HepG2 (cell line): ENCODE measurements around the gene AGAP1. TPM values are rescaled to one million over a fixed set of nuclear protein-coding genes. Genes with fewer than 3 reads are reported as not detected.

Source experiments
- EEA1 ChIP-seq: sonication (generic); formaldehyde crosslinking; IDR thresholded peaks from 2 replicates; pipeline ENCODE4 v1.5.1; 2020; ENCODE audit warnings: mild to moderate bottlenecking, missing genetic modification reagents, borderline replicate concordance
- FOSL2 ChIP-seq: sonication (generic); formaldehyde crosslinking; IDR thresholded peaks from 2 replicates; pipeline ENCODE4 v1.4.0; 2020; ENCODE audit warnings: missing genetic modification reagents
- SNAI1 ChIP-seq: sonication (generic); formaldehyde crosslinking; IDR thresholded peaks from 2 replicates; pipeline ENCODE4 v1.5.0; 2020; ENCODE audit warnings: mild to moderate bottlenecking, missing genetic modification reagents, borderline replicate concordance
- ZFP37 ChIP-seq: sonication (generic); formaldehyde crosslinking; IDR thresholded peaks from 2 replicates; pipeline ENCODE4 v1.4.0; 2020; ENCODE audit warnings: missing genetic modification reagents, borderline replicate concordance
- ZNF17 ChIP-seq: sonication (generic); formaldehyde crosslinking; IDR thresholded peaks from 2 replicates; pipeline ENCODE4 v1.5.0; 2020; ENCODE audit warnings: mild to moderate bottlenecking, missing genetic modification reagents
- ZNF232 ChIP-seq: sonication (generic); formaldehyde crosslinking; IDR thresholded peaks from 2 replicates; pipeline ENCODE4 v1.4.0; 2020; ENCODE audit warnings: missing genetic modification reagents, borderline replicate concordance
- ZNF34 ChIP-seq: sonication (generic); formaldehyde crosslinking; IDR thresholded peaks from 2 replicates; pipeline ENCODE4 v1.4.0; 2020; ENCODE audit warnings: mild to moderate bottlenecking, missing genetic modification reagents, borderline replicate concordance
- ZNF761 ChIP-seq: sonication (generic); formaldehyde crosslinking; conservative IDR thresholded peaks from 2 replicates; pipeline ENCODE4 v1.4.0; 2020; ENCODE audit warnings: mild to moderate bottlenecking, missing genetic modification reagents
- ZNF878 ChIP-seq: sonication (generic); formaldehyde crosslinking; IDR thresholded peaks from 2 replicates; pipeline ENCODE4 v1.8.1; 2023; ENCODE audit warnings: mild to moderate bottlenecking, missing genetic modification reagents, moderate library complexity
- polyA plus RNA-seq, 8 experiments: library from polyadenylated mRNA; depleted of rRNA in 3 of 8; stranded (reverse) in 7 of 8; unstranded in 1 of 8; fragments of >200 nt; fragmentation: Illumina TruSeq in 4 of 8; extraction: Trizol in 4 of 8; gene quantifications; 2 replicates each; pipeline versions ENCODE4 v1.2.1 to v1.2.3, GENCODE V29; 2011 to 2016; ENCODE audit warnings: low read depth in 4 of 8, missing spikeins in 1 of 8, mixed read lengths in 1 of 8; ENCODE audit not compliant: insufficient read depth in 1 of 8
- total RNA-seq, 5 experiments: library from RNA; depleted of rRNA; stranded (reverse); fragments of >200 nt; fragmentation: Illumina TruSeq; extraction: Trizol; gene quantifications; 2 replicates each; pipeline ENCODE4 v1.2.3, GENCODE V29; 2016; ENCODE audit warnings: low read depth in 1 of 5
- TF ChIP-seq, protein P1 (sequence below): sonication (generic); formaldehyde crosslinking; IDR thresholded peaks from 2 replicates; pipeline ENCODE4 v1.4.0; 2020; ENCODE audit warnings: missing genetic modification reagents
- TF ChIP-seq, protein P2 (sequence below): sonication (generic); formaldehyde crosslinking; conservative IDR thresholded peaks from 2 replicates; pipeline ENCODE4 v1.8.0; 2022; ENCODE audit warnings: missing genetic modification reagents
- TF ChIP-seq, protein P3 (sequence below): sonication (generic); formaldehyde crosslinking; IDR thresholded peaks from 2 replicates; pipeline ENCODE4 v1.8.1; 2023; ENCODE audit warnings: mild to moderate bottlenecking, moderate library complexity, missing genetic modification reagents
- TF ChIP-seq, protein P4 (sequence below): sonication (generic); formaldehyde crosslinking; IDR thresholded peaks from 2 replicates; pipeline ENCODE4 v1.9.0; 2021; ENCODE audit warnings: missing genetic modification reagents, borderline replicate concordance
- TF ChIP-seq, protein P5 (sequence below): sonication (generic); formaldehyde crosslinking; IDR thresholded peaks from 2 replicates; pipeline ENCODE4 v1.5.1; 2020; ENCODE audit warnings: mild to moderate bottlenecking, missing genetic modification reagents, moderate library complexity

Gene AGAP1
- total and polyA plus RNA-seq, 2 of the 13 experiments (the other 11 are each of a cell fraction or from before 2014, with no cell fraction given): 21.2 to 32.7 TPM

DNA sequence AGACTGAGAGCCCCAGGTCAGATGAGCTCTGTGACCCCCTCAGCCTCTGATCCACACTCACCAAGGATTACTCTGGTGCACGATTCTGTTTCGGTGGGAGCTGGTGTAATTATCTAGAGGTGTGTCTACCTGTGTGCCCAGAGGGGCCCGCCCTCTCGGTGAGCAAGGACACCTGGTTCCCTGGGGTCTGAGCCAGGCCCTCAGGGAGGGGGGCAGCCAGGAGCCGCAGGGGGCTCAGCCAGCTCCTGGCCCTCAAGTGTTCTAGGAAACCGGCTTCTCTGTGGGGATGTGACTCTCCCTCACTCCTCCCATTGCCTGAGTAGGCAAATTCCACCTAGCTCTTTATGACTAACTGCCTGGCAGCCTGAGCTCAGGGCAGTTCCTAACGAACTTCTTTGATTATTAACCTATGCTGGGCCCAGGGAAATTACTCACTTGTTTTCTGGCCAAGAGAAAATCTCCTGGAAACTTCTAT, 17.4 kb downstream of the AGAP1 start (continued):
- TF ChIP-seq, protein P1, sequence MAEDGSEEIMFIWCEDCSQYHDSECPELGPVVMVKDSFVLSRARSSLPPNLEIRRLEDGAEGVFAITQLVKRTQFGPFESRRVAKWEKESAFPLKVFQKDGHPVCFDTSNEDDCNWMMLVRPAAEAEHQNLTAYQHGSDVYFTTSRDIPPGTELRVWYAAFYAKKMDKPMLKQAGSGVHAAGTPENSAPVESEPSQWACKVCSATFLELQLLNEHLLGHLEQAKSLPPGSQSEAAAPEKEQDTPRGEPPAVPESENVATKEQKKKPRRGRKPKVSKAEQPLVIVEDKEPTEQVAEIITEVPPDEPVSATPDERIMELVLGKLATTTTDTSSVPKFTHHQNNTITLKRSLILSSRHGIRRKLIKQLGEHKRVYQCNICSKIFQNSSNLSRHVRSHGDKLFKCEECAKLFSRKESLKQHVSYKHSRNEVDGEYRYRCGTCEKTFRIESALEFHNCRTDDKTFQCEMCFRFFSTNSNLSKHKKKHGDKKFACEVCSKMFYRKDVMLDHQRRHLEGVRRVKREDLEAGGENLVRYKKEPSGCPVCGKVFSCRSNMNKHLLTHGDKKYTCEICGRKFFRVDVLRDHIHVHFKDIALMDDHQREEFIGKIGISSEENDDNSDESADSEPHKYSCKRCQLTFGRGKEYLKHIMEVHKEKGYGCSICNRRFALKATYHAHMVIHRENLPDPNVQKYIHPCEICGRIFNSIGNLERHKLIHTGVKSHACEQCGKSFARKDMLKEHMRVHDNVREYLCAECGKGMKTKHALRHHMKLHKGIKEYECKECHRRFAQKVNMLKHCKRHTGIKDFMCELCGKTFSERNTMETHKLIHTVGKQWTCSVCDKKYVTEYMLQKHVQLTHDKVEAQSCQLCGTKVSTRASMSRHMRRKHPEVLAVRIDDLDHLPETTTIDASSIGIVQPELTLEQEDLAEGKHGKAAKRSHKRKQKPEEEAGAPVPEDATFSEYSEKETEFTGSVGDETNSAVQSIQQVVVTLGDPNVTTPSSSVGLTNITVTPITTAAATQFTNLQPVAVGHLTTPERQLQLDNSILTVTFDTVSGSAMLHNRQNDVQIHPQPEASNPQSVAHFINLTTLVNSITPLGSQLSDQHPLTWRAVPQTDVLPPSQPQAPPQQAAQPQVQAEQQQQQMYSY (CRISPR knock-in tag): no peak
- TF ChIP-seq, protein P2, sequence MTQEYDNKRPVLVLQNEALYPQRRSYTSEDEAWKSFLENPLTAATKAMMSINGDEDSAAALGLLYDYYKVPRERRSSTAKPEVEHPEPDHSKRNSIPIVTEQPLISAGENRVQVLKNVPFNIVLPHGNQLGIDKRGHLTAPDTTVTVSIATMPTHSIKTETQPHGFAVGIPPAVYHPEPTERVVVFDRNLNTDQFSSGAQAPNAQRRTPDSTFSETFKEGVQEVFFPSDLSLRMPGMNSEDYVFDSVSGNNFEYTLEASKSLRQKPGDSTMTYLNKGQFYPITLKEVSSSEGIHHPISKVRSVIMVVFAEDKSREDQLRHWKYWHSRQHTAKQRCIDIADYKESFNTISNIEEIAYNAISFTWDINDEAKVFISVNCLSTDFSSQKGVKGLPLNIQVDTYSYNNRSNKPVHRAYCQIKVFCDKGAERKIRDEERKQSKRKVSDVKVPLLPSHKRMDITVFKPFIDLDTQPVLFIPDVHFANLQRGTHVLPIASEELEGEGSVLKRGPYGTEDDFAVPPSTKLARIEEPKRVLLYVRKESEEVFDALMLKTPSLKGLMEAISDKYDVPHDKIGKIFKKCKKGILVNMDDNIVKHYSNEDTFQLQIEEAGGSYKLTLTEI (CRISPR knock-in tag): no peak
- no peak for TF ChIP-seq ZNF761 (CRISPR knock-in tag)
- TF ChIP-seq ZNF17: no peak
- TF ChIP-seq ZNF232 (CRISPR knock-in tag): no peak
- no peak for TF ChIP-seq EEA1 (CRISPR knock-in tag)
- TF ChIP-seq ZNF878 (CRISPR knock-in tag): no peak
- TF ChIP-seq, protein P3, sequence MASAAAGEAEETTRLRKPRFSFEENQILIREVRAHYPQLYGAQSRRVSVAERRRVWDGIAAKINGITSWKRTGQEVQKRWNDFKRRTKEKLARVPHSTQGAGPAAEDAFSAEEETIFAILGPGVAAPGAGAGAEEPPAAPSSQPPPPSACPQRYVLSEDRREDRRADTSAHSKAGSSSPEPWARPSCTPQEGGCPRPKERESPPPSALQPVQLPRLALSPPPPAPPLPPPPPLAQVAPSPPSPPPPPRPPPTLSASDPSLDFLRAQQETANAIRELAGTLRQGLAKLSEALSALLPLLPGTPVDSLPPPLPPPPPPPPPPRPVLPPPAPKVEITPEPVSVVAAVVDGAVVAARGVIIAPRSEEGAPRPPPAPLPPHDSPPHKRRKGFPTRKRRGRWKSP (CRISPR knock-in tag): no peak
- TF ChIP-seq, protein P4, sequence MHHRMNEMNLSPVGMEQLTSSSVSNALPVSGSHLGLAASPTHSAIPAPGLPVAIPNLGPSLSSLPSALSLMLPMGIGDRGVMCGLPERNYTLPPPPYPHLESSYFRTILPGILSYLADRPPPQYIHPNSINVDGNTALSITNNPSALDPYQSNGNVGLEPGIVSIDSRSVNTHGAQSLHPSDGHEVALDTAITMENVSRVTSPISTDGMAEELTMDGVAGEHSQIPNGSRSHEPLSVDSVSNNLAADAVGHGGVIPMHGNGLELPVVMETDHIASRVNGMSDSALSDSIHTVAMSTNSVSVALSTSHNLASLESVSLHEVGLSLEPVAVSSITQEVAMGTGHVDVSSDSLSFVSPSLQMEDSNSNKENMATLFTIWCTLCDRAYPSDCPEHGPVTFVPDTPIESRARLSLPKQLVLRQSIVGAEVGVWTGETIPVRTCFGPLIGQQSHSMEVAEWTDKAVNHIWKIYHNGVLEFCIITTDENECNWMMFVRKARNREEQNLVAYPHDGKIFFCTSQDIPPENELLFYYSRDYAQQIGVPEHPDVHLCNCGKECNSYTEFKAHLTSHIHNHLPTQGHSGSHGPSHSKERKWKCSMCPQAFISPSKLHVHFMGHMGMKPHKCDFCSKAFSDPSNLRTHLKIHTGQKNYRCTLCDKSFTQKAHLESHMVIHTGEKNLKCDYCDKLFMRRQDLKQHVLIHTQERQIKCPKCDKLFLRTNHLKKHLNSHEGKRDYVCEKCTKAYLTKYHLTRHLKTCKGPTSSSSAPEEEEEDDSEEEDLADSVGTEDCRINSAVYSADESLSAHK (CRISPR knock-in tag): no peak
- TF ChIP-seq ZFP37 (CRISPR knock-in tag): no peak
- no peak for TF ChIP-seq SNAI1
- TF ChIP-seq, protein P5, sequence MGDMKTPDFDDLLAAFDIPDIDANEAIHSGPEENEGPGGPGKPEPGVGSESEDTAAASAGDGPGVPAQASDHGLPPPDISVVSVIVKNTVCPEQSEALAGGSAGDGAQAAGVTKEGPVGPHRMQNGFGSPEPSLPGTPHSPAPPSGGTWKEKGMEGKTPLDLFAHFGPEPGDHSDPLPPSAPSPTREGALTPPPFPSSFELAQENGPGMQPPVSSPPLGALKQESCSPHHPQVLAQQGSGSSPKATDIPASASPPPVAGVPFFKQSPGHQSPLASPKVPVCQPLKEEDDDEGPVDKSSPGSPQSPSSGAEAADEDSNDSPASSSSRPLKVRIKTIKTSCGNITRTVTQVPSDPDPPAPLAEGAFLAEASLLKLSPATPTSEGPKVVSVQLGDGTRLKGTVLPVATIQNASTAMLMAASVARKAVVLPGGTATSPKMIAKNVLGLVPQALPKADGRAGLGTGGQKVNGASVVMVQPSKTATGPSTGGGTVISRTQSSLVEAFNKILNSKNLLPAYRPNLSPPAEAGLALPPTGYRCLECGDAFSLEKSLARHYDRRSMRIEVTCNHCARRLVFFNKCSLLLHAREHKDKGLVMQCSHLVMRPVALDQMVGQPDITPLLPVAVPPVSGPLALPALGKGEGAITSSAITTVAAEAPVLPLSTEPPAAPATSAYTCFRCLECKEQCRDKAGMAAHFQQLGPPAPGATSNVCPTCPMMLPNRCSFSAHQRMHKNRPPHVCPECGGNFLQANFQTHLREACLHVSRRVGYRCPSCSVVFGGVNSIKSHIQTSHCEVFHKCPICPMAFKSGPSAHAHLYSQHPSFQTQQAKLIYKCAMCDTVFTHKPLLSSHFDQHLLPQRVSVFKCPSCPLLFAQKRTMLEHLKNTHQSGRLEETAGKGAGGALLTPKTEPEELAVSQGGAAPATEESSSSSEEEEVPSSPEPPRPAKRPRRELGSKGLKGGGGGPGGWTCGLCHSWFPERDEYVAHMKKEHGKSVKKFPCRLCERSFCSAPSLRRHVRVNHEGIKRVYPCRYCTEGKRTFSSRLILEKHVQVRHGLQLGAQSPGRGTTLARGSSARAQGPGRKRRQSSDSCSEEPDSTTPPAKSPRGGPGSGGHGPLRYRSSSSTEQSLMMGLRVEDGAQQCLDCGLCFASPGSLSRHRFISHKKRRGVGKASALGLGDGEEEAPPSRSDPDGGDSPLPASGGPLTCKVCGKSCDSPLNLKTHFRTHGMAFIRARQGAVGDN (CRISPR knock-in tag): peak; percentile 60
- no peak for TF ChIP-seq ZNF34
- TF ChIP-seq FOSL2 (CRISPR knock-in tag): 0 out of 2 replicates have a peak, but pooled peaks have one; percentile 14
